Measurements from ENCODE around the gene LAMC2.

The LAMC2 gene

DNA sequence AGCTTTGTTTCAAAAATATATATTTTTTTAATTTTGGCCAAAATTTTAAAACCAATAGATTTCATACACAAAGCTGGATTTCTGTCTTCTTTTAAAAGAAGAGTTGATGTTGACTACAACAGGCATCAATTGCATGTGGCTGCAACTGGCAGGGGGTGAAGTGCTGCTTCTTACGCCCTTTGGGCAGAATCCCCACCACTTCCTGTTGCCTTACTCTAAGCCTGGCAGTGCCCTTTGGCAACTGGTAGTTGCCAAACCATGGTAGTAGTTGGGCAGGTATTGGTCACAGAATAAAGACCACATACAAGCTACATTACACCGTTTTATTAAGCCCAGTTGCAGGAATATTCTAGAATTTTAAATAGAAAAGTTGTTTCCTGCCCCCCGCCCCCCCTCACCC lies 17.0 kb downstream of the LAMC2 start:
- H2AFZ ChIP-seq (ENCODE audit: low read length) = no peak overlapping the region
- H3K4me3 ChIP-seq (ENCODE audit: low read length, poor library complexity, severe bottlenecking) = no peak overlapping the region
- H3K79me2 ChIP-seq (ENCODE audit: insufficient read depth, low read length) = no peaks in the 10 kb centered on the region
- no peaks in the 10 kb centered on the region for H3K9me2 ChIP-seq (replicated peaks; ENCODE audit: low read depth, low read length)
- no peaks in the 10 kb centered on the region for H3K36me3 ChIP-seq (ENCODE audit: insufficient read depth, low read length)
- H3K4me1 ChIP-seq (ENCODE audit: insufficient read depth, low read length, poor library complexity, severe bottlenecking) = peaks cover 26% of the 10 kb centered on the region
- no peaks in the 10 kb centered on the region for H3K27me3 ChIP-seq (ENCODE audit: insufficient read depth, low read length, poor library complexity, severe bottlenecking)
- no peak overlapping the region for H3K9ac ChIP-seq (ENCODE audit: low read depth, low read length, poor library complexity, severe bottlenecking)
- no peak overlapping the region for H3K4me2 ChIP-seq (ENCODE audit: low read depth, low read length, poor library complexity, severe bottlenecking)
- no peaks in the 10 kb centered on the region for H3K9me3 ChIP-seq (ENCODE audit: insufficient read depth, low read depth, low read length)
- no peak for TF ChIP-seq EZH2phosphoT487 (IDR thresholded peaks at IDR 0.05; ENCODE audit: borderline replicate concordance)
- TF ChIP-seq, protein P1, sequence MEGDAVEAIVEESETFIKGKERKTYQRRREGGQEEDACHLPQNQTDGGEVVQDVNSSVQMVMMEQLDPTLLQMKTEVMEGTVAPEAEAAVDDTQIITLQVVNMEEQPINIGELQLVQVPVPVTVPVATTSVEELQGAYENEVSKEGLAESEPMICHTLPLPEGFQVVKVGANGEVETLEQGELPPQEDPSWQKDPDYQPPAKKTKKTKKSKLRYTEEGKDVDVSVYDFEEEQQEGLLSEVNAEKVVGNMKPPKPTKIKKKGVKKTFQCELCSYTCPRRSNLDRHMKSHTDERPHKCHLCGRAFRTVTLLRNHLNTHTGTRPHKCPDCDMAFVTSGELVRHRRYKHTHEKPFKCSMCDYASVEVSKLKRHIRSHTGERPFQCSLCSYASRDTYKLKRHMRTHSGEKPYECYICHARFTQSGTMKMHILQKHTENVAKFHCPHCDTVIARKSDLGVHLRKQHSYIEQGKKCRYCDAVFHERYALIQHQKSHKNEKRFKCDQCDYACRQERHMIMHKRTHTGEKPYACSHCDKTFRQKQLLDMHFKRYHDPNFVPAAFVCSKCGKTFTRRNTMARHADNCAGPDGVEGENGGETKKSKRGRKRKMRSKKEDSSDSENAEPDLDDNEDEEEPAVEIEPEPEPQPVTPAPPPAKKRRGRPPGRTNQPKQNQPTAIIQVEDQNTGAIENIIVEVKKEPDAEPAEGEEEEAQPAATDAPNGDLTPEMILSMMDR (conservative IDR thresholded peaks at IDR 0.05; ENCODE audit: low read length) = no peak
- H3F3A ChIP-seq (ENCODE audit: low read depth) = no peaks in the 10 kb centered on the region
- no peaks in the 10 kb centered on the region for H4K20me1 ChIP-seq (ENCODE audit: insufficient read depth, low read length, poor library complexity, severe bottlenecking)

DNA sequence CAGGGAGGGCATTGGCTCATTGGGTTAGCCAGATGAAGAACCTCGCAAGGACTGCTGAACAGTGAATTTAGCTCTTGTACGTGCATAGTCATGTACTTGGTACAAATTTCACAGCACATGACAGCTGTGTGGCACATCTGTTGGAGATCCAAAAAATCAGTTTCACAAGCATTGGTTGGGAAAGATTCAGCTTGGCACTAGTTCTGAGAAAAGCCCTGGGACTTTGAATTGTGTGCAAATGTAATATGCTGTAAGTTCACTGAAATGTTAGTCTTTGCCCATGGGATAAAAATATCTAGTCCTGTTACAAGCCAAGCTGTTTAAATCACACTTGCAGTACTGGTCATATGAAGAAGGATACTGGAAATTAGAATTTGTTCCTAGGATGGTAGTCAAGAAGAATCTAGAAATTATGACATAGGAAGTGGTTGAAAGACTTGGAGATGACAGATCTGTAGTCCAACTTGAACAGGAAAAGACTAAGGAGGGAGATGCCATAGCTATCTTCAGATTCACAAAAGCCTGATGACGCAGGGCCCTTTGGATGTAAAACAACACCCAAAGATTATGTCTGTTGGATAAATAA lies 19.2 kb downstream of the LAMC2 start:
- TF ChIP-seq, protein P1 (conservative IDR thresholded peaks at IDR 0.05; ENCODE audit: low read length) = no peak
- TF ChIP-seq EZH2phosphoT487 (IDR thresholded peaks at IDR 0.05; ENCODE audit: borderline replicate concordance) = no peak
- H3K36me3 ChIP-seq (ENCODE audit: insufficient read depth, low read length) = no peaks in the 10 kb centered on the region
- H3K4me3 ChIP-seq (ENCODE audit: low read length, poor library complexity, severe bottlenecking) = no peak overlapping the region

DNA sequence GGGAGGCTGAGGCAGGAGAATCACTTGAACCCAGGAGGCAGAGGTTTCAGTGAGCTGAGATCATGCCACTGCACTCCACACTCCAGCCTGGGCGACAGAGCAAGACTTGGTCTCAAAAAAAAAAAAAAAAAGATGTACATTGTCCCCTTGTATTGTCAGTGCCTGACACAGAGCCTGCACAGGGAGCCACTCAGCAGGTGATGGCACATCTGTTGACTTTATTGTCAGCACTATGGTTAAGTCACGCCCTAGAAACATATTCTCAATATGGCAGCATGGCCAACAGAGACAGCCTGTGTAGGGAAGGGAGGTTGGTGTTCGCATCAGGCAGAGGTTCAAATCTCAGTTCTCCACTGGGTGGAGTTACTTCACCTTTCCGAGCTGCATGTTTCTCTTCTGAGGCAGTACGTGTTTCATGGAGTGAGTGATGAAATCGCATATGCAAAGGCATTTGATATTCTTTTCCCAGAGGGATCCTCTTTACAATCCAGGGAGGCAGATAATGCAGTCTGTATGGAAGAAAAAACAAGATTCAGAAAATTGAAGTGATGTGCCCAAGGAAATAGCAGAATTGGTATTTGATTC lies 20.6 kb downstream of the LAMC2 start:
- no peaks in the 10 kb centered on the region for H3K9me3 ChIP-seq (ENCODE audit: insufficient read depth, low read depth, low read length)
- no peaks in the 10 kb centered on the region for H3F3A ChIP-seq (ENCODE audit: low read depth)
- H3K9me2 ChIP-seq (replicated peaks; ENCODE audit: low read depth, low read length) = no peaks in the 10 kb centered on the region
- H3K36me3 ChIP-seq (ENCODE audit: insufficient read depth, low read length) = no peaks in the 10 kb centered on the region
- no peak overlapping the region for H3K4me2 ChIP-seq (ENCODE audit: low read depth, low read length, poor library complexity, severe bottlenecking)
- H2AFZ ChIP-seq (ENCODE audit: low read length) = no peak overlapping the region
- TF ChIP-seq, protein P1 (conservative IDR thresholded peaks at IDR 0.05; ENCODE audit: low read length) = no peak
- TF ChIP-seq EZH2phosphoT487 (IDR thresholded peaks at IDR 0.05; ENCODE audit: borderline replicate concordance) = no peak
- no peaks in the 10 kb centered on the region for H3K27me3 ChIP-seq (ENCODE audit: insufficient read depth, low read length, poor library complexity, severe bottlenecking)
- H4K20me1 ChIP-seq (ENCODE audit: insufficient read depth, low read length, poor library complexity, severe bottlenecking) = no peaks in the 10 kb centered on the region
- no peak overlapping the region for H3K4me3 ChIP-seq (ENCODE audit: low read length, poor library complexity, severe bottlenecking)
- no peak overlapping the region for H3K9ac ChIP-seq (ENCODE audit: low read depth, low read length, poor library complexity, severe bottlenecking)
- H3K79me2 ChIP-seq (ENCODE audit: insufficient read depth, low read length) = no peaks in the 10 kb centered on the region
- peaks cover 35% of the 10 kb centered on the region for H3K4me1 ChIP-seq (ENCODE audit: insufficient read depth, low read length, poor library complexity, severe bottlenecking)

More for the DNA sequence above, 19.2 kb downstream of the LAMC2 start:
- no peak overlapping the region for H3K9ac ChIP-seq (ENCODE audit: low read depth, low read length, poor library complexity, severe bottlenecking)
- H2AFZ ChIP-seq (ENCODE audit: low read length) = no peak overlapping the region
- H3K9me3 ChIP-seq (ENCODE audit: insufficient read depth, low read depth, low read length) = no peaks in the 10 kb centered on the region
- H3K9me2 ChIP-seq (replicated peaks; ENCODE audit: low read depth, low read length) = no peaks in the 10 kb centered on the region
- H3F3A ChIP-seq (ENCODE audit: low read depth) = no peaks in the 10 kb centered on the region
- no peak overlapping the region for H3K4me2 ChIP-seq (ENCODE audit: low read depth, low read length, poor library complexity, severe bottlenecking)
- H3K79me2 ChIP-seq (ENCODE audit: insufficient read depth, low read length) = no peaks in the 10 kb centered on the region
- H3K4me1 ChIP-seq (ENCODE audit: insufficient read depth, low read length, poor library complexity, severe bottlenecking) = peaks cover 33% of the 10 kb centered on the region
- no peaks in the 10 kb centered on the region for H3K27me3 ChIP-seq (ENCODE audit: insufficient read depth, low read length, poor library complexity, severe bottlenecking)
- H4K20me1 ChIP-seq (ENCODE audit: insufficient read depth, low read length, poor library complexity, severe bottlenecking) = no peaks in the 10 kb centered on the region

Data from Loucy (cell line).